ENCODE measurements around the gene WARS2.

WARS2 gene

DNA sequence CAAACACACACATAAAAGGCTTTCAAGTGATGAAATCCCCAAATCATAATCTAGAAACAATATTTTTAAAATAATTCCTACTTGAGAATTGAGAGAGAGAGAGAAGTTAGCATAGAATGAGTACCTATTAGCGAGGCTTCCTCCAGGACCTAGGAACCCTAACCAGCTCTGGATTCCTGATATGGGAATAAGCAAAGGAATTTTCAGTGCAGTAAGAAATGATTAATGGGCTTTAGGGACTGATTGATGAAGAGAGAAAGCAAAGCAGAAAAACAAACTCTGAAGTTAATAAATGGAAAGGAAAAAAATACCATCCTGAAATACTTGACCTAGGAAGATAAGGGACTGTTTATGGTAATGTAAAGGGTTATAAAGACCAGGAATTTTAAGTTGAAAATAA is 60.6 kb downstream of the WARS2 start:
- no peaks in the 10 kb centered on the region for H3K79me2 ChIP-seq (ENCODE audit: insufficient read depth, low read length)
- H3K9me2 ChIP-seq (ENCODE audit: low read depth, low read length) = no peaks in the 10 kb centered on the region
- no peaks in the 10 kb centered on the region for H3K27me3 ChIP-seq (ENCODE audit: insufficient read depth, low read length)
- TF ChIP-seq, protein P1, sequence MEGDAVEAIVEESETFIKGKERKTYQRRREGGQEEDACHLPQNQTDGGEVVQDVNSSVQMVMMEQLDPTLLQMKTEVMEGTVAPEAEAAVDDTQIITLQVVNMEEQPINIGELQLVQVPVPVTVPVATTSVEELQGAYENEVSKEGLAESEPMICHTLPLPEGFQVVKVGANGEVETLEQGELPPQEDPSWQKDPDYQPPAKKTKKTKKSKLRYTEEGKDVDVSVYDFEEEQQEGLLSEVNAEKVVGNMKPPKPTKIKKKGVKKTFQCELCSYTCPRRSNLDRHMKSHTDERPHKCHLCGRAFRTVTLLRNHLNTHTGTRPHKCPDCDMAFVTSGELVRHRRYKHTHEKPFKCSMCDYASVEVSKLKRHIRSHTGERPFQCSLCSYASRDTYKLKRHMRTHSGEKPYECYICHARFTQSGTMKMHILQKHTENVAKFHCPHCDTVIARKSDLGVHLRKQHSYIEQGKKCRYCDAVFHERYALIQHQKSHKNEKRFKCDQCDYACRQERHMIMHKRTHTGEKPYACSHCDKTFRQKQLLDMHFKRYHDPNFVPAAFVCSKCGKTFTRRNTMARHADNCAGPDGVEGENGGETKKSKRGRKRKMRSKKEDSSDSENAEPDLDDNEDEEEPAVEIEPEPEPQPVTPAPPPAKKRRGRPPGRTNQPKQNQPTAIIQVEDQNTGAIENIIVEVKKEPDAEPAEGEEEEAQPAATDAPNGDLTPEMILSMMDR (IDR thresholded peaks at IDR 0.05; ENCODE audit: low read length) = no peak
- no peak for TF ChIP-seq EZH2 (IDR thresholded peaks at IDR 0.05; ENCODE audit: borderline replicate concordance, low read length)
- no peak overlapping the region for H3K27ac ChIP-seq (ENCODE audit: low read depth, low read length, poor library complexity, severe bottlenecking)
- H2AFZ ChIP-seq (ENCODE audit: low read length) = no peak overlapping the region
- H3K4me2 ChIP-seq (ENCODE audit: low read length) = no peak overlapping the region
- H3K9ac ChIP-seq (ENCODE audit: low read length) = no peak overlapping the region
- H3K4me3 ChIP-seq (ENCODE audit: low read depth, low read length, poor library complexity, severe bottlenecking) = no peak overlapping the region
- H3K36me3 ChIP-seq (ENCODE audit: insufficient read depth, low read length) = no peaks in the 10 kb centered on the region
- no peaks in the 10 kb centered on the region for H4K20me1 ChIP-seq (ENCODE audit: insufficient read depth, low read length)
- H3K9me3 ChIP-seq (ENCODE audit: low read length) = no peaks in the 10 kb centered on the region; the same call in 1 of the 2 replicates
- H3F3A ChIP-seq (ENCODE audit: insufficient read depth, low read length) = no peaks in the 10 kb centered on the region
- H3K4me1 ChIP-seq (ENCODE audit: insufficient read depth, low read length, severe bottlenecking) = no peaks in the 10 kb centered on the region

DNA sequence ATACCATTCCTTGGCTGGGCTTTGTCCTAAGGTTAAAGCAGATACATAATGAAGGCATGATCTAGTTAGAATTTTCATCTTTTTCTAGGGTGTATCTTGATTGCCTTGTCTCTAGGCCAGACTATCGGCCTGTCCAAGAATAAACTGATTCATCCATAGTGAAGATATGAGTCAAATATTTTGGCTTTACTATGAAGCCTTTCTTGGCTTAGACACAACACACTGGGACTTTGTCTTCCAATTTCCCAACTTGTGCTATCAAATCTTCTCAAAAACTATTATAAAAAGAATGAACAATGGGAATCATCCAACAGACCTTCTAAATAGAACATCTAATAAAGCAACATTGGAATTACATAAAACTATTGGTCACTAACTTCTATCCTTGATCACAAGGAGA is 64.8 kb downstream of the WARS2 start:
- Histone ChIP-seq H3K4me1 (ENCODE audit: insufficient read depth, low read length, severe bottlenecking) (no peaks in the 10 kb centered on the region), H2AFZ (ENCODE audit: low read length) (no peak overlapping the region), H3K27me3 (ENCODE audit: insufficient read depth, low read length) (no peaks in the 10 kb centered on the region), H3F3A (ENCODE audit: insufficient read depth, low read length) (no peaks in the 10 kb centered on the region), H4K20me1 (ENCODE audit: insufficient read depth, low read length) (no peaks in the 10 kb centered on the region), H3K27ac (ENCODE audit: low read depth, low read length, poor library complexity, severe bottlenecking) (no peak overlapping the region), H3K9ac (ENCODE audit: low read length) (no peak overlapping the region), H3K9me3 (ENCODE audit: low read length) (no peaks in the 10 kb centered on the region; the same call in 1 of the 2 replicates), H3K9me2 (ENCODE audit: low read depth, low read length) (no peaks in the 10 kb centered on the region), H3K4me3 (ENCODE audit: low read depth, low read length, poor library complexity, severe bottlenecking) (no peak overlapping the region), H3K36me3 (ENCODE audit: insufficient read depth, low read length) (no peaks in the 10 kb centered on the region), H3K4me2 (ENCODE audit: low read length) (no peak overlapping the region), H3K79me2 (ENCODE audit: insufficient read depth, low read length) (no peaks in the 10 kb centered on the region)
- TF ChIP-seq, protein P1 (IDR thresholded peaks at IDR 0.05; ENCODE audit: low read length) = no peak
- TF ChIP-seq EZH2 (IDR thresholded peaks at IDR 0.05; ENCODE audit: borderline replicate concordance, low read length) = no peak

DNA sequence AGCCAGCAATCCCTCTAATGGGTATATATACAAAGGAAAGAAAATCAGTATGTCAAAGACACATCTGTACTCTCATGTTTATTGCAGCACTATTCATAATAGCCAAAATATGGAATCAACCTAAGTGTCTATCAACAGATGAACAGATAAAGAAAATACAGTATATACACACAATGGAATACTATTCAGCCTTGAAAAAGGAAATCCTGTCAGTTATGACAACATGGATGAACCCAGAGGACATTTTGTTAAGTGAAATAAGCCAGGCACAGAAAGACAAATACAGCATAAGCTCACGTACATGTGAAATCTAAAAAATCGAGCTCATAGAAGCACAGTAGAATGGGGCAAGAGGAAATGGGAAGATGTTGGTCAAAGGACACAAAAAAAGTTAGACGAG is 69.1 kb downstream of the WARS2 start:
- H3K4me3 ChIP-seq (ENCODE audit: low read depth, low read length, poor library complexity, severe bottlenecking) = no peak overlapping the region
- no peak overlapping the region for H2AFZ ChIP-seq (ENCODE audit: low read length)
- H3K9me2 ChIP-seq (ENCODE audit: low read depth, low read length) = no peaks in the 10 kb centered on the region
- H3K4me2 ChIP-seq (ENCODE audit: low read length) = no peak overlapping the region
- H3K9ac ChIP-seq (ENCODE audit: low read length) = no peak overlapping the region
- no peaks in the 10 kb centered on the region for H3K4me1 ChIP-seq (ENCODE audit: insufficient read depth, low read length, severe bottlenecking)
- no peaks in the 10 kb centered on the region for H3F3A ChIP-seq (ENCODE audit: insufficient read depth, low read length)
- no peaks in the 10 kb centered on the region for H3K36me3 ChIP-seq (ENCODE audit: insufficient read depth, low read length)
- no peaks in the 10 kb centered on the region for H3K79me2 ChIP-seq (ENCODE audit: insufficient read depth, low read length)
- no peak for TF ChIP-seq EZH2 (IDR thresholded peaks at IDR 0.05; ENCODE audit: borderline replicate concordance, low read length)
- TF ChIP-seq, protein P1 (IDR thresholded peaks at IDR 0.05; ENCODE audit: low read length) = no peak
- no peaks in the 10 kb centered on the region for H3K9me3 ChIP-seq (ENCODE audit: low read length)
- H4K20me1 ChIP-seq (ENCODE audit: insufficient read depth, low read length) = no peaks in the 10 kb centered on the region
- no peak overlapping the region for H3K27ac ChIP-seq (ENCODE audit: low read depth, low read length, poor library complexity, severe bottlenecking)
- no peaks in the 10 kb centered on the region for H3K27me3 ChIP-seq (ENCODE audit: insufficient read depth, low read length)

Measured in OCI-LY1 (cell line).